HepG2 (cell line): ENCODE data around the gene ZNF443. TPM values are rescaled to one million over a fixed set of nuclear protein-coding genes. Genes with fewer than 3 reads are reported as not detected.

ENCODE experiments used
- ATAC-seq: fragments of 200-7000 bp; cut with Tn5 transposase; 3 replicates; pipeline ENCODE4 v1.9.1; 2020; ENCODE audit warnings: mild to moderate bottlenecking, moderate library complexity
- BruUV-seq: library from RNA; stranded (reverse); fragments of 400-500 nt; replicated peaks from 2 replicates; lab custom pipeline; 2021; lab: Mats Ljungman, UMichigan
- CTCF ChIA-PET: fragments of 300-600 bp; formaldehyde crosslinking; extraction: SDS; loops from one replicate; lab custom pipeline; 2021; ENCODE audit warnings: low total read pairs, inconsistent platforms, low intra/inter-chr PET ratio; lab: Yijun Ruan, JAX
- POLR2A ChIA-PET: fragments of 350-600 bp; sonication (Branson Sonifier 250); formaldehyde crosslinking; loops from one replicate; lab custom pipeline; 2020; ENCODE audit warnings: antibody characterized with exemption, inconsistent platforms; lab: Yijun Ruan, JAX
- DNase-seq: peaks from one replicate; pipeline ENCODE4 v3.0.0-alpha.2; 2015; ENCODE audit warnings: low spot score
- FAIRE-seq: peaks from 3 replicates; lab custom pipeline; 2011; peaks lifted over from hg19 to GRCh38; lab: Jason Lieb, UNC
- H2AFZ ChIP-seq: one replicate; pipeline ENCODE4 v1.6.1; 2011; ENCODE audit warnings: low read length, inconsistent platforms
- H3K27ac ChIP-seq: fragments of 300-600 bp; 3 replicates; pipeline ENCODE4 v1.8.0; 2011; ENCODE audit warnings: mixed run types, mild to moderate bottlenecking, mixed read lengths, low read length, inconsistent platforms; ENCODE audit not compliant: insufficient read depth; ENCODE audit errors: extremely low read length
- H3K27me3 ChIP-seq, 2 experiments: fragments of 200-600 bp in 1 of 2; 2 replicates in 1 of 2; 3 replicates in 1 of 2; pipeline versions ENCODE4 v1.6.0 to v1.8.0; 2011; ENCODE audit warnings: low read length in 2 of 2, mild to moderate bottlenecking in 2 of 2, moderate library complexity in 2 of 2, inconsistent platforms in 1 of 2; ENCODE audit not compliant: insufficient read depth in 2 of 2, control insufficient read depth in 1 of 2
- H3K36me3 ChIP-seq, 2 experiments: fragments of 200-600 bp in 1 of 2; replicated peaks in 1 of 2; 2 replicates in 1 of 2; 3 replicates in 1 of 2; pipeline versions ENCODE4 v1.5.1 to v1.8.0; 2011; ENCODE audit warnings: low read length in 2 of 2, inconsistent platforms in 1 of 2; ENCODE audit not compliant: insufficient read depth in 2 of 2, control insufficient read depth in 1 of 2
- H3K4me1 ChIP-seq: 2 replicates; pipeline ENCODE4 v1.5.1; 2012; ENCODE audit warnings: low read length, inconsistent platforms; ENCODE audit not compliant: insufficient read depth
- H3K4me2 ChIP-seq: 2 replicates; pipeline ENCODE4 v1.6.0; 2011; ENCODE audit warnings: low read depth, low read length, inconsistent platforms
- H3K4me3 ChIP-seq, 3 experiments: fragments of 200-600 bp in 1 of 3; sonication (generic), shearing (Covaris generic) in 1 of 3; replicated peaks in 1 of 3; 2 replicates each; pipeline ENCODE4 v1.5.1; 2011 to 2016; ENCODE audit warnings: low read length in 3 of 3, inconsistent platforms in 2 of 3, low read depth in 2 of 3, mild to moderate bottlenecking in 2 of 3, control low read depth in 1 of 3, mixed read lengths in 1 of 3; ENCODE audit not compliant: insufficient read depth in 1 of 3
- H3K79me2 ChIP-seq: one replicate; pipeline ENCODE4 v1.6.1; 2011; ENCODE audit warnings: low read length, inconsistent platforms; ENCODE audit not compliant: insufficient read depth
- H3K9ac ChIP-seq: 2 replicates; pipeline ENCODE4 v1.6.0; 2011; ENCODE audit warnings: mild to moderate bottlenecking, low read depth, low read length, inconsistent platforms; ENCODE audit not compliant: insufficient read depth
- H3K9me3 ChIP-seq: 2 replicates; pipeline ENCODE4 v1.5.1; 2012; ENCODE audit warnings: mild to moderate bottlenecking, low read length
- H4K20me1 ChIP-seq: 2 replicates; pipeline ENCODE4 v1.6.0; 2011; ENCODE audit warnings: inconsistent platforms, mild to moderate bottlenecking, low read length, moderate library complexity; ENCODE audit not compliant: insufficient read depth
- JARID2 ChIP-seq: sonication (generic); formaldehyde crosslinking; IDR thresholded peaks from 2 replicates; pipeline ENCODE4 v1.8.1; 2023; ENCODE audit warnings: missing genetic modification reagents, inconsistent platforms; ENCODE audit not compliant: insufficient replicate concordance
- PCBP1 ChIP-seq: fragments of 200-400 bp; formaldehyde crosslinking; IDR thresholded peaks from 2 replicates; pipeline ENCODE4 v1.6.1; 2017; ENCODE audit warnings: mild to moderate bottlenecking, low read depth, low read length, borderline replicate concordance
- POGK ChIP-seq: sonication (generic); formaldehyde crosslinking; conservative IDR thresholded peaks from 2 replicates; pipeline ENCODE4 v1.8.0; 2022; ENCODE audit warnings: mild to moderate bottlenecking, moderate library complexity, missing genetic modification reagents
- TCF12 ChIP-seq, 2 experiments: fragments of 450-650 bp in 1 of 2; sonication (generic) in 1 of 2; formaldehyde crosslinking in 1 of 2; IDR thresholded peaks; 2 replicates each; pipeline versions ENCODE4 v1.6.1 to v1.8.0; 2017 to 2022; ENCODE audit warnings: antibody characterized with exemption in 1 of 2, mild to moderate bottlenecking in 1 of 2, missing genetic modification reagents in 1 of 2, moderate library complexity in 1 of 2
- THYN1 ChIP-seq: sonication (generic); formaldehyde crosslinking; IDR thresholded peaks from 2 replicates; pipeline ENCODE4 v1.8.1; 2023; ENCODE audit warnings: low read depth, mild to moderate bottlenecking, moderate library complexity, missing genetic modification reagents, borderline replicate concordance
- ZBTB33 ChIP-seq: sonication (generic); formaldehyde crosslinking; IDR thresholded peaks from 2 replicates; pipeline ENCODE4 v1.4.0; 2020; ENCODE audit warnings: missing genetic modification reagents
- ZNF24 ChIP-seq: fragments of 450-650 bp; IDR thresholded peaks from 2 replicates; pipeline ENCODE4 v1.6.1; 2017; ENCODE audit warnings: antibody characterized with exemption, mild to moderate bottlenecking
- ZNF333 ChIP-seq: sonication (generic); formaldehyde crosslinking; IDR thresholded peaks from 2 replicates; pipeline ENCODE4 v1.4.0; 2020; ENCODE audit warnings: mild to moderate bottlenecking, missing genetic modification reagents, borderline replicate concordance
- ZNF432 ChIP-seq: sonication (generic); formaldehyde crosslinking; IDR thresholded peaks from 2 replicates; pipeline ENCODE4 v1.5.0; 2020; ENCODE audit warnings: missing genetic modification reagents, mild to moderate bottlenecking, borderline replicate concordance
- ZNF597 ChIP-seq: sonication (generic); formaldehyde crosslinking; IDR thresholded peaks from 2 replicates; pipeline ENCODE4 v1.5.0; 2020; ENCODE audit warnings: missing genetic modification reagents
- ZNF639 ChIP-seq: conservative IDR thresholded peaks from 2 replicates; pipeline ENCODE4 v1.6.1; 2018; ENCODE audit warnings: missing genetic modification reagents
- ZNF761 ChIP-seq: sonication (generic); formaldehyde crosslinking; conservative IDR thresholded peaks from 2 replicates; pipeline ENCODE4 v1.4.0; 2020; ENCODE audit warnings: mild to moderate bottlenecking, missing genetic modification reagents
- ZNF781 ChIP-seq: sonication (generic); formaldehyde crosslinking; IDR thresholded peaks from 2 replicates; pipeline ENCODE4 v1.5.1; 2020; ENCODE audit warnings: borderline replicate concordance, mild to moderate bottlenecking, missing genetic modification reagents; ENCODE audit errors: not compliant biosample characterization
- WGBS: methylation state at CpG from one replicate; pipeline ENCODE4 v1.1.6; 2017; ENCODE audit warnings: low lambda C conversion rate; 5-methylcytosine and 5-hydroxymethylcytosine counted together
- in situ Hi-C: cut with HindIII; loops from 2 replicates; pipeline ENCODE4 v1.10.0; 2017; ENCODE audit warnings: low pct_unique_long_range_greater_than_20kb; ENCODE audit not compliant: extremely low pct_ligation_motif_present
- intact Hi-C: fragments of 100-400 bp; cut with micrococcal nuclease; formaldehyde crosslinking; loops from one replicate; pipeline ENCODE4 v1.10.0; 2022; ENCODE audit not compliant: unreplicated experiment
- polyA plus RNA-seq, 8 experiments: library from polyadenylated mRNA; depleted of rRNA in 3 of 8; stranded (reverse) in 7 of 8; unstranded in 1 of 8; fragments of >200 nt; fragmentation: Illumina TruSeq in 4 of 8; extraction: Trizol in 4 of 8; gene quantifications; 2 replicates each; pipeline versions ENCODE4 v1.2.1 to v1.2.3, GENCODE V29; 2011 to 2016; ENCODE audit warnings: low read depth in 4 of 8, missing spikeins in 1 of 8, mixed read lengths in 1 of 8; ENCODE audit not compliant: insufficient read depth in 1 of 8
- total RNA-seq, 5 experiments: library from RNA; depleted of rRNA; stranded (reverse); fragments of >200 nt; fragmentation: Illumina TruSeq; extraction: Trizol; gene quantifications; 2 replicates each; pipeline ENCODE4 v1.2.3, GENCODE V29; 2016; ENCODE audit warnings: low read depth in 1 of 5

ZNF443 gene
- total and polyA plus RNA-seq, 2 of the 13 experiments (the other 11 are each of a cell fraction or from before 2014, with no cell fraction given) = 3.6 to 19.0 TPM

GRCh38 chr19:12400633-12401502 lies 40.0 kb downstream of the ZNF443 start, which contains the start of gene ZNF799:
ZNF799 (minus strand) TSS chr19:12401271; CDS start chr19:12401070, 201 bp downstream.
- H3K79me2 ChIP-seq = peaks cover 39% of the 10 kb centered on the region
- FAIRE-seq (peak; percentile 95), DNase-seq (peak; percentile 100), ATAC-seq (peak; percentile 95)
- H3K27me3 ChIP-seq = no peaks in the 10 kb centered on the region
- 0 out of 2 replicates have a peak, but pooled peaks cover 4% of the 10 kb centered on the region for H4K20me1 ChIP-seq
- TSS peak; percentile 68 for BruUV-seq
- peak within 1 kb of the TSS; percentile 88 for H3K27ac ChIP-seq
- H3K9me3 ChIP-seq = no peaks in the 10 kb centered on the region
- peak within 1 kb of the TSS; percentile 86 for H3K4me2 ChIP-seq
- 0% methylated on average over 8 of the region's 71 CpGs for WGBS
- H3K36me3 ChIP-seq = no peaks in the 10 kb centered on the region
- ChIA-PET CTCF (no interaction called here), POLR2A (interaction anchor here (1.0 to 2.8 kb wide), 8 partner anchors 36 to 238 kb away, joined by 3 to 12 read pairs (median 5); partner anchors contain the start of genes ZNF136, ZNF44, ZNF442 and ZNF443)
- H3K4me3 ChIP-seq = peak within 1 kb of the TSS; percentile 79 to 96 (median 92)
- in situ Hi-C loops (no loop called here), intact Hi-C loops (loop anchor here (2.0 kb wide), 1 partner anchor 40 kb away; the partner anchor contains the start of gene ZNF443)
- peaks cover 26% of the 10 kb centered on the region for H3K4me1 ChIP-seq
- no peak within 1 kb of the TSS for H2AFZ ChIP-seq
- H3K9ac ChIP-seq = peak within 1 kb of the TSS; percentile 86
- TF ChIP-seq ZNF639 (CRISPR knock-in tag) = no peak
- TF ChIP-seq TCF12 (IDR thresholded peaks at IDR 0.05) = no peak
- peak; percentile 47; the same call in 1 of the 2 replicates for TF ChIP-seq TCF12 (CRISPR knock-in tag; IDR thresholded peaks at IDR 0.05)
- TF ChIP-seq ZNF333 (CRISPR knock-in tag) = peak; percentile 76; the same call in 1 of the 2 replicates
- no peak for TF ChIP-seq ZNF781 (CRISPR knock-in tag)
- no peak for TF ChIP-seq ZNF597
- 0 out of 2 replicates have a peak, but pooled peaks have one; percentile 22 for TF ChIP-seq POGK (CRISPR knock-in tag)
- no peak for TF ChIP-seq THYN1 (CRISPR knock-in tag)
- peak; percentile 90 for TF ChIP-seq ZNF761 (CRISPR knock-in tag)
- no peak for TF ChIP-seq ZNF24
- no peak for TF ChIP-seq PCBP1
- TF ChIP-seq JARID2 = no peak
- TF ChIP-seq ZNF432 (CRISPR knock-in tag) = no peak
- TF ChIP-seq ZBTB33 (CRISPR knock-in tag) = no peak
